GM21423 (cell line): Measurements from ENCODE around the gene CLDN2.

Experiments used
- ATAC-seq: cut with Tn5 transposase; IDR thresholded peaks from one replicate; pipeline ENCODE4 v1.9.1; 2021; ENCODE audit warnings: mild to moderate bottlenecking, moderate library complexity; ENCODE audit not compliant: unreplicated experiment

Gene CLDN2

DNA sequence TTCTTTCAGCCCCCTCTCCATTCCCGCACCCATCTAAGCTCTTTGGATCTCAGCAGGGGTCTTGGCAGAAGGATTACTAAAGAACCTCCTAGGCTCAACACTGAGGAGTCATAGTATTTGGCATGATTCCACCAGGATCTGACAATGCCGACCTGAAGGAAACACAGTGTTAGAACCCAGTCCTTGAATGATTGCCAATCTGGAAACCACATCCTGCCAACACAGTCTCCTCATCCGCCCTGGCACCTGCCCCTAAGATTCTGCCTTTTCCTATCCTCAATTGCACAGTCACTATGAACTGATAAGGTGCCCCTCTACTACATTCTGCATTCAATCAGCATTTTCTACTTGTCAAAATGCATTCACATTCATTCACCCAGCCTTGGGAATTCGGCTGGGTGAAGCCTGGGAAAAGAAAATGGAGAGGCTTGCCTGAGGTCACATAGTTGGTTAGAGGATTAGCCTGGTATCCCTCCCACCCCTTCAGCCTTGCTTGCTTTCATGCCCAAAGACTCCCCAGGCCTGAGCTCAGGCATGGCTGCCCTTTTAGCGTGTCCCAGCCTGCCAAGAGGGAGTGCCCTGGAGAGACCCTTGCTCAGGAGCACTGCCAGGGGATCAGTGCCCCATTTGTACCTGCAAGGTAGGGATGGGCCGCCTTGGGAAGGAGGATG is 2.2 kb upstream of the CLDN2 start:
- no peak for ATAC-seq

DNA sequence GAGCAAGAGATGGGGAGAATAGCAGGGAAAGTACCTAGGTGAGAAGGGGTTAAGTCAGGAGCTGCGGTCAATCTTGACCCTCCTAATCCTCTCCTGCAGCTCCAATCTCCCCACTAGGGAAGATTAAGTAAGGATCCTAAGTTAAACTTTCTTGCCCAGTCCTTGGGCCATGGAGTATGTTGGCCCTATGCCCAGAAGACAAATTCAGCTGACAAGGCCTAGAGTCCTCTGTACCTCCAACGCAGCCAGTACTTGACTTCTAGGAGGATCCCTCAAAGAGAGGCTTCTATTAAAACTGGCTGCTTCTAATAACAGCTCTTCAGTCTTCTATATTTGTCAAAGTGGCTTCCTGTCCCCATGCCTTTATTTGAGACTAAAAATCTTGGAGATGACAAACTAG is 1.4 kb downstream of the CLDN2 start:
- ATAC-seq, result no peak

DNA sequence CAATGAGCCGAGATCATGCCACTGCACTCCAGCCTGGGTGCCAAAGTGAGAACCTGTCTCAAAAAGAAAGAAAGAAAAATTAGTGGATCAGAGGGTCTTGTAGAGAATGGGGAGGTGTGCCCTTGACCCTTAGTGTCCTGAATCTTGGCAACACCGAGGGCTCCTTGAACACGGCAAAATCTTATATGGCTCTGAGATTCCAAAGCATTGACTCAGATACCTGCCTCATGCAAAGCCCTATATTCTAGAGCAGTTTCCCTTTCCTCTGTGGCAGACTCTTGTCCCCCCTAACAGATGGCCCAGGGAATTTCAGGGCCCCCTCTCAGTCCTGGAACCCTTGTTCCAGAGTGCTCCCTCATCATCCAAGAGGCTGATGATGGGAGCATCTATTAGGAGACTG is 6.8 kb downstream of the CLDN2 start:
- ATAC-seq, result no peak

- no peak for ATAC-seq
Measured at GRCh38 chrX:106927700-106928099, 7.5 kb downstream of the CLDN2 start.

- ATAC-seq, result no peak
Measured at GRCh38 chrX:106928227-106928626, 8.0 kb downstream of the CLDN2 start.

DNA sequence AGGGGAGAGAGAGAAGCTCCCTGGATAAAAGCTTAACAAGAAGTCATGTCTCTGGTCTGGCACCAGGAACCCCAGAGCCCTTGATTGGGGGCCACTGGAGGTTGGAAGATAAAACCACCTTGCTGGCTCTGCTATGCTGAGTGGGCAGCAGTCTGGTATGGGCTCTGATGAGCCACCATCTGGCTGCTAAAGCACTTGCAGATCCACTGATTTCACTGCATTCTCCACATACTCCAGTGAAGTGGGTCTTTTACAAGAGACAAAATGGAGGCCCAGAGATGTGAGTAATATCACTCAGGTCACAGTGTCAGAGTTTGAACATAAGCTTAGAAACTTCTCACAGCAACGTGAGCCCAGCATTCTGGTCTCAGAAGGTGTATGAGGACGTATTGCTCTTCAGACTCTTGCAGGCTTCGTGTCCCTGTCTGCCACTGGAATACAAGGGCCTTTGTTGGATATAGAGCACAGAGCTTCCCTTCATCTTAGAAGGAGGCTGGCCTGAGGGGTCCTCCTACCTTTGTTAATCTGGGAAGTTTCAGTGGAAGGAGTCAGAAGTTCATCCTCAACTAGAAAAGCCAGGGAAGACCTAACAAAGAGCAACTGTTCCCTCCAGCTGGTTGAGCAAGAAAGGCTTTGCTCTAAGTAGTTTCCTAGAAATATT is 11.8 kb downstream of the CLDN2 start:
- ATAC-seq, result no peak

GRCh38 chrX:106932492-106932923 is 12.3 kb downstream of the CLDN2 start:
- ATAC-seq, result no peak

- ATAC-seq, result no peak
Measured at GRCh38 chrX:106932960-106933537, 12.8 kb downstream of the CLDN2 start.

- ATAC-seq, result no peak
Measured at GRCh38 chrX:106933538-106933961, 13.3 kb downstream of the CLDN2 start.

- no peak for ATAC-seq
Measured at GRCh38 chrX:106935175-106935574, 15.0 kb downstream of the CLDN2 start.

GRCh38 chrX:106936246-106936645 is 16.0 kb downstream of the CLDN2 start:
- ATAC-seq, result no peak

GRCh38 chrX:106939566-106939965 is 19.4 kb downstream of the CLDN2 start:
- ATAC-seq, result no peak

GRCh38 chrX:106940068-106940467 is 19.9 kb downstream of the CLDN2 start:
- no peak for ATAC-seq

GRCh38 chrX:106946464-106946863 is 26.3 kb downstream of the CLDN2 start:
- no peak for ATAC-seq

- ATAC-seq, result no peak
Measured at GRCh38 chrX:106948641-106949040, 28.4 kb downstream of the CLDN2 start.

- ATAC-seq, result no peak
Measured at GRCh38 chrX:106949366-106949765, 29.2 kb downstream of the CLDN2 start.

- no peak for ATAC-seq
Measured at GRCh38 chrX:106950381-106950780, 30.2 kb downstream of the CLDN2 start.

DNA sequence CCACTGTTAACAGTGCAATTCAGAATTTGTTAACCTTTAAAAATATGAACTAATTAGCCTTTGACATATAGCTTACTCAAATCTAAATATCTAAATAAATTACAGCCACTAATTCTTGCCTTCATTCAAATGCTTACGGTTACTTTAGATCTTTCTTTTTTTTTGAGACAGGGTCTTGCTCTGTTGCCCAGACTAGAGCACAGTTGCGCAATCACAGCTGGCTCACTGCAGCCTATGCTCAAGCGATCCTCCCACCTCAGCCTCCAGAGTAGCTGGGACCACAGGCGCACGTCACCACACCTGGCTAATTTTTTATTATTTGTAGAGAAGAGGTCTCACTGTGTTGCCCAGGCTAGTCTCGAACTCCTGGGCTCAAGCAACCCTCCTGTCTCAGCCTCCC is 31.0 kb downstream of the CLDN2 start:
- ATAC-seq, result no peak

DNA sequence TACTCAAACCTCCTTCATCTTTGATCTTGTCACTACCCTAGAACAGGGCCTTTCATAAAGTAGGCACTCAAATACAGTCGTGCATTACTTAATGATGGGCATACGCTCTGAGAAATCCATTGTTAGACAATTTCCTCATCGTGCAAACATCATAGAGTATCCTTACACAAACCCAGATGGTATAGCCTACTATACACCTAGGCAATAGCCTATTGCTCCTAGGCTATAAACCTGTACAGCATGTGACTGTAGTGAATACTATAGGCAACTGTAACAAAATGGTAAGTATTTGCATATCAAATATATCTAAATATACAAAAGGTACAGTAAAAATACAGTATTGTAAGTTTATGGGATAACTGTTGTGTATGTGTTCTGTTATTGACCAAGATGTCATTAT is 31.9 kb downstream of the CLDN2 start:
- ATAC-seq, result no peak

DNA sequence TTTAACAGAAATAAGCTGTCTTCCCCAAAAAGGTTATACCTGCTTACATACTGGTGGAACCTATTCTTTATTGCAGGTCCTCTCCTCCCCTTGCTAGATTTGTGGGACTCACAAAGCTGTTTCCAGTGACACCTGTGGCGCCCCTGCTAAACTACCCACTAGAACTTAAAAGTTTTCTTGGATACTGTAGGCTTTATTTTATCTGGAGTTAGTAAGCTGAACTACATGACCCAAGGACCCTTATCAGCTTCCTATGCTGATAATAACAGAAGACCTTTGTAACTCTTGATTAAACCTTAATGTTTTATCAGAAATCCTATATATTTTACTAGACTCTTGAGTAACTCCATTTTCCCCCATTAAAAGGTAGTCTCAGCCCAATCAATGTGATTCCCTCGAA is 32.3 kb downstream of the CLDN2 start:
- ATAC-seq, result no peak

GRCh38 chrX:106952988-106953387 is 32.8 kb downstream of the CLDN2 start:
- ATAC-seq, result no peak

DNA sequence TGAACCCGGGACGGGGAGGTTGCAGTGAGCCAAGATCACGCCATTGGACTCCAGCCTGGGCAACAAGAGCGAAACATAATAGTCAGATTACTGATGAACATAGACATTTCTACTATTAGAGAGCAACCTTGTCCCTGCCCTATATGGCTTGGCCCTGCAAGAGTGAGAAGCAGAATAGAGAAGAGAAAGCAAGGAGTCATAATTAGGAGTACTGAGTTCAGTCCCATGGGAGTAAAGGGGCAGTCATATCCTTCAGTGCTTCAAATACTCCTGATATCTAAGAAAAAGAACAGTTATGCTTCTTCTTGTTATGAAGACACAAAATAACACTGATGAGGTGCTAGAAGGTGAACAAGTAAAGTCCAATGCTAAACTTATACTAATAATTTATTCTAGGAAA is 33.8 kb downstream of the CLDN2 start:
- no peak for ATAC-seq
